SIG-M5 (cell line): ENCODE data around the gene BCL7A.
"Not testable (repeated sequence)": the region's sequence is repeated elsewhere in the genome, so short reads cannot be mapped to it uniquely, and the experiment has no call there.

Source experiments
- DNase-seq: peaks from one replicate; lab custom pipeline; 2025; lab: John Stamatoyannopoulos, UW

Gene BCL7A

GRCh38 chr12:122056406-122056805 is 34.7 kb downstream of the BCL7A start:
- not testable (repeated sequence) for DNase-seq

- DNase-seq: no peak
Observed at GRCh38 chr12:122057007-122057735, 35.5 kb downstream of the BCL7A start.

- DNase-seq: no peak
Observed at GRCh38 chr12:122057769-122058168, 36.1 kb downstream of the BCL7A start.

GRCh38 chr12:122058549-122059149 is 37.0 kb downstream of the BCL7A start:
- DNase-seq: no peak

GRCh38 chr12:122059203-122059960 is 37.7 kb downstream of the BCL7A start:
- DNase-seq: no peak

- DNase-seq: no peak
Observed at GRCh38 chr12:122060081-122060501, 38.4 kb downstream of the BCL7A start.

- DNase-seq: no peak
Observed at GRCh38 chr12:122061253-122061652, 39.6 kb downstream of the BCL7A start.

GRCh38 chr12:122062832-122063693 is 41.4 kb downstream of the BCL7A start:
- DNase-seq: peak; percentile 35

GRCh38 chr12:122063694-122064024 is 42.0 kb downstream of the BCL7A start:
- no peak for DNase-seq

- peak; percentile 59 for DNase-seq
Observed at GRCh38 chr12:122064025-122064777, 42.5 kb downstream of the BCL7A start.

- peak; percentile 10 for DNase-seq
Observed at GRCh38 chr12:122064780-122065588, 43.3 kb downstream of the BCL7A start.

- DNase-seq: no peak
Observed at GRCh38 chr12:122067548-122067947, 45.9 kb downstream of the BCL7A start.

- no peak for DNase-seq
Observed at GRCh38 chr12:122067966-122068365, 46.3 kb downstream of the BCL7A start.

- DNase-seq: no peak
Observed at GRCh38 chr12:122072031-122072970, 50.6 kb downstream of the BCL7A start.

- no peak for DNase-seq
Observed at GRCh38 chr12:122073815-122074214, 52.1 kb downstream of the BCL7A start.

GRCh38 chr12:122076743-122077495 is 55.2 kb downstream of the BCL7A start:
- DNase-seq: no peak

GRCh38 chr12:122078141-122079032 is 56.7 kb downstream of the BCL7A start, which contains the start of gene MLXIP:
MLXIP (plus strand) TSS chr12:122078756; CDS start chr12:122078854, 98 bp downstream.
- DNase-seq: peak; percentile 51
